Measurements from ENCODE around the gene ARSG.

- no peak for TF ChIP-seq CREB1 (IDR thresholded peaks at IDR 0.05; ENCODE audit: low read depth)
- no peak for TF ChIP-seq TAF1 (IDR thresholded peaks at IDR 0.05; ENCODE audit: low read depth)
- no peak for TF ChIP-seq YY1 (IDR thresholded peaks at IDR 0.05; ENCODE audit: low read depth)
- TF ChIP-seq RAD21 (IDR thresholded peaks at IDR 0.05; ENCODE audit: low read depth): no peak
- TF ChIP-seq TEAD4 (IDR thresholded peaks at IDR 0.05): no peak
- TF ChIP-seq EP300 (IDR thresholded peaks at IDR 0.05; ENCODE audit: borderline replicate concordance): no peak
- TF ChIP-seq REST (IDR thresholded peaks at IDR 0.05; ENCODE audit: low read depth): no peak
- no peak for TF ChIP-seq ZBTB7A (IDR thresholded peaks at IDR 0.05; ENCODE audit: low read depth)
- TF ChIP-seq MAX (IDR thresholded peaks at IDR 0.05): no peak
Observed at GRCh38 chr17:68421486-68421885, 130.2 kb downstream of the ARSG start.
